ENCODE results near the gene GRIN2A.

The GRIN2A gene

DNA sequence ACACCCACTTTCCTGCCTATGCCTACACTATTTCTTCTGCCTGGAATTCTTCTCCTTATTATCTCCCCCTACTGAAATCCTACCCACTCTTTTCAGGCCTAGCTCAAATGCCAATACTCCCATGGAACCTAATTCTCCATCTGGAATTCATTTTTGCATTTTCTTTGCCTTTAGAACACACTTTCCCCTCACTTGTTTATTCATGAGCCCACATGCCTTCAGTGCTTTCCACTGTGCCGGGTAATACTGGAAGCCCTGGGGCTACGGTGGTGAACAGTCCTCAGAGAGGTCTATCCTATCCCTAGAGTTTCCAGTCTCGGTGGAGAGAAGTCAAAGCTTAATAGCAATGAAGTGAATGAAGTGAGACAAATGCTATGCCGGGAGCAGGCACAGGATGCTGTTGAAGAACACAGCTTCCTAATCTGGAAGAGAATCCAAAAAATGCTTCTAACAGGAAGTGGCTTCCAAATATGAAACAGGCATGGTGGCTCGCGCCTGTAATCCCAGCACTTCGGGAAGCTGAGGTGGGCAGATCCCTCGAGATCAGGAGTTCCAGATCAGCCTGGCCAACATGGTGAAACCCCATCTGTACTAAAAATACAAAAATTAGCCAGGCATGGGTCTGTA, 322.4 kb downstream of the GRIN2A start:
- no peak overlapping the region for H3K9ac ChIP-seq (ENCODE audit: low read length)
- H2AFZ ChIP-seq (ENCODE audit: low read length): no peak overlapping the region
- no peak overlapping the region for H3K27ac ChIP-seq (ENCODE audit: low read length)
- no peak for TF ChIP-seq EZH2phosphoT487 (IDR thresholded peaks at IDR 0.05; ENCODE audit: low read length)
- H3K4me1 ChIP-seq (ENCODE audit: low read length): no peaks in the 10 kb centered on the region
- DNase-seq: no peak
- H3K36me3 ChIP-seq (replicated peaks; ENCODE audit: insufficient read depth, low read length): no peaks in the 10 kb centered on the region
- H3K4me3 ChIP-seq (ENCODE audit: low read length): no peak overlapping the region
- no peaks in the 10 kb centered on the region for H4K20me1 ChIP-seq (ENCODE audit: insufficient read depth, low read length)
- no peaks in the 10 kb centered on the region for H3K27me3 ChIP-seq (replicated peaks; ENCODE audit: insufficient read depth, low read length)
- no peaks in the 10 kb centered on the region for H3K79me2 ChIP-seq (ENCODE audit: low read length)
- no peaks in the 10 kb centered on the region for H3F3A ChIP-seq (ENCODE audit: insufficient read depth, low read length)
- H3K9me2 ChIP-seq (replicated peaks; ENCODE audit: insufficient read depth, low read length): no peaks in the 10 kb centered on the region
- no peaks in the 10 kb centered on the region for H3K9me3 ChIP-seq (replicated peaks; ENCODE audit: insufficient read depth, low read length)
- H3K4me2 ChIP-seq (ENCODE audit: low read depth, low read length): no peak overlapping the region

DNA sequence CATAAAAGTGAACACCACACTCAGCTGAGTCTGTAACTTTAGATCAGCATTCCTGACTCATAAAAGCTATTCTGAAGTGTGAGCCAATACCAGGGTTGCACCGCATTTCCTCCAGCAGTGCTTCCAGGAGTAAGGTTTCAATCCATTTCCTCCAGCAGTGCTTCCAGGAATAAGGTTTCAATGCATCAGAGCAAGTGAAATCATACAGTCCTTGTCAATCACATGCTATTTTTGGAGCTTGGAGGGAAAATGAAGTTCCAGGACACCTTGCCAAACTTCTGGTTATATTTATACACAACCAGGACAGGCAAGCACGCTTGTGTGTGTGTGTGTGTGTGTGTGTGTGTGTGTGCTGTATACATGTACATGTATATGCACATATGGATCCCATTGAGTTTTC, 327.6 kb downstream of the GRIN2A start:
- no peaks in the 10 kb centered on the region for H3K27me3 ChIP-seq (replicated peaks; ENCODE audit: insufficient read depth, low read length)
- no peaks in the 10 kb centered on the region for H4K20me1 ChIP-seq (ENCODE audit: insufficient read depth, low read length)
- no peaks in the 10 kb centered on the region for H3K4me1 ChIP-seq (ENCODE audit: low read length)
- no peaks in the 10 kb centered on the region for H3K9me3 ChIP-seq (replicated peaks; ENCODE audit: insufficient read depth, low read length)
- no peaks in the 10 kb centered on the region for H3K79me2 ChIP-seq (ENCODE audit: low read length)
- H3K9me2 ChIP-seq (replicated peaks; ENCODE audit: insufficient read depth, low read length): no peaks in the 10 kb centered on the region
- H3F3A ChIP-seq (ENCODE audit: insufficient read depth, low read length): no peaks in the 10 kb centered on the region
- H3K4me2 ChIP-seq (ENCODE audit: low read depth, low read length): no peak overlapping the region
- no peak overlapping the region for H2AFZ ChIP-seq (ENCODE audit: low read length)
- no peak overlapping the region for H3K27ac ChIP-seq (ENCODE audit: low read length)
- TF ChIP-seq EZH2 (optimal IDR thresholded peaks at IDR 0.05; ENCODE audit: low read depth, low read length) (no peak), EZH2phosphoT487 (IDR thresholded peaks at IDR 0.05; ENCODE audit: low read length) (no peak)
- TF ChIP-seq, protein P1, sequence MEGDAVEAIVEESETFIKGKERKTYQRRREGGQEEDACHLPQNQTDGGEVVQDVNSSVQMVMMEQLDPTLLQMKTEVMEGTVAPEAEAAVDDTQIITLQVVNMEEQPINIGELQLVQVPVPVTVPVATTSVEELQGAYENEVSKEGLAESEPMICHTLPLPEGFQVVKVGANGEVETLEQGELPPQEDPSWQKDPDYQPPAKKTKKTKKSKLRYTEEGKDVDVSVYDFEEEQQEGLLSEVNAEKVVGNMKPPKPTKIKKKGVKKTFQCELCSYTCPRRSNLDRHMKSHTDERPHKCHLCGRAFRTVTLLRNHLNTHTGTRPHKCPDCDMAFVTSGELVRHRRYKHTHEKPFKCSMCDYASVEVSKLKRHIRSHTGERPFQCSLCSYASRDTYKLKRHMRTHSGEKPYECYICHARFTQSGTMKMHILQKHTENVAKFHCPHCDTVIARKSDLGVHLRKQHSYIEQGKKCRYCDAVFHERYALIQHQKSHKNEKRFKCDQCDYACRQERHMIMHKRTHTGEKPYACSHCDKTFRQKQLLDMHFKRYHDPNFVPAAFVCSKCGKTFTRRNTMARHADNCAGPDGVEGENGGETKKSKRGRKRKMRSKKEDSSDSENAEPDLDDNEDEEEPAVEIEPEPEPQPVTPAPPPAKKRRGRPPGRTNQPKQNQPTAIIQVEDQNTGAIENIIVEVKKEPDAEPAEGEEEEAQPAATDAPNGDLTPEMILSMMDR (IDR thresholded peaks at IDR 0.05; ENCODE audit: low read length): no peak
- H3K9ac ChIP-seq (ENCODE audit: low read length): no peak overlapping the region
- no peak overlapping the region for H3K4me3 ChIP-seq (ENCODE audit: low read length)
- H3K36me3 ChIP-seq (replicated peaks; ENCODE audit: insufficient read depth, low read length): no peaks in the 10 kb centered on the region
- no peak for DNase-seq

DNA sequence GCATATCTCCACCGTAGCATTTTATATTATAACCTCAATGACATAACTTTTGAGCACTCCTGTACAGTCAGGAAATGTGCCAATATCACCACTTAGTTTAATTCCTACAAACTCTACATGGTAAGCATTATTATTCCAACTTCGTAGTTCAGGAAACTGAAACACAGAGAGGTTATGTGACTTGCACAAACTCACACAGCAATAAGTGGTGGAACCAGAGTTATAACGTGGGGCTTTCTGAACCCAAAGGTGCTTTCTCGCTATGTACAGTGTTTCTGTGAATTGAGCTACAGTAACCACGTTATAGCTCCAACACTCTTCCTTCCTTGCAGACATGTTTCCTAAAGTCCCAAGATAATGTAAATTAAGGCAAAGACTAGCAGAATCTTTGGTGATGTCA, 330.2 kb downstream of the GRIN2A start:
- no peaks in the 10 kb centered on the region for H3K79me2 ChIP-seq (ENCODE audit: low read length)
- H2AFZ ChIP-seq (ENCODE audit: low read length): no peak overlapping the region
- TF ChIP-seq, protein P1 (IDR thresholded peaks at IDR 0.05; ENCODE audit: low read length): no peak
- TF ChIP-seq EZH2 (optimal IDR thresholded peaks at IDR 0.05; ENCODE audit: low read depth, low read length): no peak
- no peak for TF ChIP-seq EZH2phosphoT487 (IDR thresholded peaks at IDR 0.05; ENCODE audit: low read length)
- no peak overlapping the region for H3K9ac ChIP-seq (ENCODE audit: low read length)
- no peaks in the 10 kb centered on the region for H3K4me1 ChIP-seq (ENCODE audit: low read length)
- no peaks in the 10 kb centered on the region for H3K27me3 ChIP-seq (replicated peaks; ENCODE audit: insufficient read depth, low read length)
- H3K9me2 ChIP-seq (replicated peaks; ENCODE audit: insufficient read depth, low read length): no peaks in the 10 kb centered on the region
- no peak for DNase-seq
- no peaks in the 10 kb centered on the region for H4K20me1 ChIP-seq (ENCODE audit: insufficient read depth, low read length)
- no peak overlapping the region for H3K4me2 ChIP-seq (ENCODE audit: low read depth, low read length)
- H3K9me3 ChIP-seq (replicated peaks; ENCODE audit: insufficient read depth, low read length): no peaks in the 10 kb centered on the region
- no peak overlapping the region for H3K4me3 ChIP-seq (ENCODE audit: low read length)
- no peaks in the 10 kb centered on the region for H3K36me3 ChIP-seq (replicated peaks; ENCODE audit: insufficient read depth, low read length)
- H3K27ac ChIP-seq (ENCODE audit: low read length): no peak overlapping the region
- no peaks in the 10 kb centered on the region for H3F3A ChIP-seq (ENCODE audit: insufficient read depth, low read length)

DNA sequence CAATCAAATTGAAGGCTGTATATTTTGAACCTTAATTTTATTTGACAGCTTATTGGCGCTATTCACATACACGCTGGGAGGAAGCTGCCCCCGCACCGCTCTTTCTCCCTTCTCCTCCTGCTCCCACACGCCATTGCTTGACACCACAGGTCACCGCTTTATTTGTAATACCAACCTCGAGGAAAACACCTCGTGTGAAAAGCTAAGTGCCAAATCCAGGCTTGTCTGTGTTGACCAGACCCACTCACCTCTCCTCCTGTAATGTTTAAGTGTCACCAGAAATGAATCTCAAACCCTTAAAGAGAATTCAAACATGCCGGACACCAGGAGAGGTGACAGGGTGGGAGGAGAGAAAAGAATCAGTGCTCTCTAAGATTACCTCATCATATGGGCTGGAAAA, 331.4 kb downstream of the GRIN2A start:
- H3F3A ChIP-seq (ENCODE audit: insufficient read depth, low read length): no peaks in the 10 kb centered on the region
- TF ChIP-seq EZH2phosphoT487 (IDR thresholded peaks at IDR 0.05; ENCODE audit: low read length) (no peak), EZH2 (optimal IDR thresholded peaks at IDR 0.05; ENCODE audit: low read depth, low read length) (no peak)
- TF ChIP-seq, protein P1 (IDR thresholded peaks at IDR 0.05; ENCODE audit: low read length): no peak

More for the DNA sequence above, 331.4 kb downstream of the GRIN2A start:
- H3K9ac ChIP-seq (ENCODE audit: low read length): no peak overlapping the region
- H3K27ac ChIP-seq (ENCODE audit: low read length): no peak overlapping the region
- no peaks in the 10 kb centered on the region for H3K27me3 ChIP-seq (replicated peaks; ENCODE audit: insufficient read depth, low read length)
- H3K4me1 ChIP-seq (ENCODE audit: low read length): no peaks in the 10 kb centered on the region
- no peak overlapping the region for H3K4me2 ChIP-seq (ENCODE audit: low read depth, low read length)
- H3K9me2 ChIP-seq (replicated peaks; ENCODE audit: insufficient read depth, low read length): no peaks in the 10 kb centered on the region
- H2AFZ ChIP-seq (ENCODE audit: low read length): no peak overlapping the region
- H3K9me3 ChIP-seq (replicated peaks; ENCODE audit: insufficient read depth, low read length): no peaks in the 10 kb centered on the region
- H3K36me3 ChIP-seq (replicated peaks; ENCODE audit: insufficient read depth, low read length): no peaks in the 10 kb centered on the region
- H3K79me2 ChIP-seq (ENCODE audit: low read length): no peaks in the 10 kb centered on the region
- H3K4me3 ChIP-seq (ENCODE audit: low read length): no peak overlapping the region
- no peak for DNase-seq
- H4K20me1 ChIP-seq (ENCODE audit: insufficient read depth, low read length): no peaks in the 10 kb centered on the region
